CD4-positive, alpha-beta T cell treated with Interleukin-10 for 1 hour (primary cell): ENCODE data around the gene TTLL12.
A peak's percentile ranks its signal among the peaks of the same experiment; 100 is the strongest.

Experiments
- DNase-seq: peaks from one replicate; pipeline ENCODE4 v3.0.0-alpha.2; 2020

Gene TTLL12

GRCh38 chr22:43213051-43213450 is 26.1 kb upstream of the TTLL12 start:
- DNase-seq, result no peak

DNA sequence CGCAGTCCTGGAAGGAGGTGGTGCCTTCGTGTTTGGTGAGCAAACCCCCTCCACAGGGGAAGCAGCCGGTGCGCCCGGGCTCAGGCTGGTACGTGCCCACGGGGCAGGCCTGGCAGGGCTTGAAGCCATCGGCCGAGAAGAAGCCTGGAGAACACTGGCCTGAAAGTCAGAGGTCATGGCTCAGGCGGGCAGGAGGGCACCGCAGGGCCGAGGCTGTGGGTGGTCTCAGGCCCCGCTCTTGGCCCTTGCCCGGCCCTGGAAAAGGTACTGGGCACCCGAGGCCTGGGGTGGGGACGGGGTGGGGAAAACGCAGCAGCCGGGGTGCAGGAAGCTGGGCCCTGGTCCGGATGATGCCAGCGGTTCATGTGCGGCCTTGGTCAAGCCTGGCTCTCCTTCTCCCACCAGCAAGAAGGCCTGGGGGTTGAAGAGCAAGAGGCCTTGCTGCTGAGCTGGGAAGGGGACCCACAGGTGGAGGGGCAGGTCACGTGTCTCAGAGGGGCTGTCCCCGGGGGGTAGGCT is 25.6 kb upstream of the TTLL12 start:
- no peak for DNase-seq

GRCh38 chr22:43211941-43212433 is 25.1 kb upstream of the TTLL12 start:
- DNase-seq, result no peak

GRCh38 chr22:43210631-43211515 is 23.9 kb upstream of the TTLL12 start:
- DNase-seq, result no peak

GRCh38 chr22:43209971-43210370 is 23.0 kb upstream of the TTLL12 start:
- no peak for DNase-seq

DNA sequence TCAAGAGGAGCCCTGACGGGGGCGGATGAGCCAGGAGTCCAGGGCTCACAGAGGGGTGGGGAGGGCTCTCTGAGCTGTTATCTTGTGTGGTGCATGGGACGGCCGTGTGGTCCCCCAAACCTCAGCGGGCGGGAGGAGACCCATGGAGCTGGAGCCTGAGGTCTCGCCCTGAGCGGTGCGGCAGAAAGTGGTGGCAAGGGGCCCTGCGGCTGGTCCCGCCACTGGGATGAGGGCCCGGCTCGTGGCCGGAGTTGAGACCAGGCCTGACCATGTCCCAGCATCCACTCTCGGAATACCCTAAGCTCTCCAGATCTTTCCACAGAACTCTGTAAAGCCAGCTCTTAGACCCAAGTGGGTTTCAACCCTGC is 22.6 kb upstream of the TTLL12 start:
- no peak for DNase-seq

DNA sequence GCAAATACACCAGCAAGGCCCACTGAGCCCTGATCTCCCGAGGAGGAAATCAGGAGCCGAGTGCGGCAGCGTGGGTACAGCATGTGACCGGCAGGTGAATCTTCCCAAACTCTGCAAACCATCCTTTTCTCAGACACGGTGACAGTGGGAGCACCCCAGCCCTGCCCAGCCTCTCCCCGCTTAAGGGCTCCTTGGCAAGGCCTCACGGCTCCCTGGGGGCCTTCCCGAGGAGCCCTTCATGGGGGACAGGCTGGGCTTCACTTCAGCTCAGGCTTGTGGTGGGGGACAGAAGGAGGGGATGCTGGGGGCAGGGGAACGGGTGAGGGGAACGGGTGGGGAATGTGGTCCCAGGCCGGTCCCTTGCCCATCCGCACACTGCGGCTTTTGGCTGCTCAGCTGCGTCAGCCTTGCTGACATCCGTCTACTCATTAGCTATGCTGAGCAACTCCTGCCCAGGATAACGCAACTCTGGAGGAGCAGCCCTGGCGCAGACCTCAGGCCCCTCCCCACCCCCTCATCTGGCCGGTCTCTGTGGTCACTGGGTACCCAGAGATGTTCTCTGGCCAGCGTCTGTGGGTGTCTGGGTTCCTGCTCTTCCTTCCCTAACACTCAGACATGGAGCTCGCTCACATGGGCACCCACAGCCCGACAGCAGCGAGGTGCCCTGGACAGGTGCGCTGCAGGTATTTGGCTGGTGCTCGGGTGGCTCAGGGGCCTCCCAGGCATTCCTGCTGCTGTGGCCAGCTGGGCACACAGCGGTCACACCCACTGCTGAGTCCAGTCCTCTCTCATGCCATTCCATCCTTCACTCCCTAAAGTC is 22.0 kb upstream of the TTLL12 start:
- no peak for DNase-seq

DNA sequence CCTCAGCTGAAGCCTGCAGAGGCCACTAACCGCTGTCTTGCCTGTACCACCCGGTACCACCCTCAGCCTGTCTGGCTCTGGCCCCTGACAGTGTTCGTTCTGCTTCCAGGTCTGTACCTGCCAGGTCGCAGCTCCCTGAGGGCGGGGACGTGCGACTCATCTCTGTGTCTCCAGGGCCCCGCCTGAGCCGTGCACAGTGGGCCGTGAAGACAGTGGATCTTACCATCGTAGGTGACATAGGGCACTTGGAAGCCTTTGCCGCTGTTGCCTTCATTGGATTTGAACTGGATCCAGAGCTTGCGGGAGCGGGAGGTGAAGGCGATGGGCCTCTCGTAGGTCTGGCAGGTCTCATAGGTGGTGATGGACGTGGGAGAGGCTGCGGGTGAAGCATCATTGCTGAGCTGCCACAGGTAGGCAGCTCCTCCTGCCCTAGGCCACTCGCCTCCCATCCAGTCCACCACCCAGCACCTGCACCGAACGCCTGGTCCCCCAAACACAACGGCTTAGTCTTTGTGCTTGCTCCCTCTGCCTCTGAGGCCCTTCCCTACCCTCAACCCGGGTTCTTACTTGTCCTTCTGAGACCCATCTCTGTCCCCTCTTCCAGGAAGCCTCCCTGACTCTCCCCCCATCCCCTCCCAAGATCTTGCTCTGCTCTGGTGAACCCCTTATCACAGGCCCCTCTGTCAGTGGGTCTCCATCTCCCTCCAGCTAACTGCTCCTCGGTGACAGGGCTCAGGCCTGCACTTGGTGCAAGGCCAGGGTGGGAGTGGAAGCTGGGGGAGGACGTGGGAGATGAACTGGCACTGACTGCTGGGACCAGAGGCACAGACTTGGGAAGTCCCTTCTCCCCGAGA is 21.1 kb upstream of the TTLL12 start:
- no peak for DNase-seq

GRCh38 chr22:43207386-43207785 is 20.5 kb upstream of the TTLL12 start:
- no peak for DNase-seq

DNA sequence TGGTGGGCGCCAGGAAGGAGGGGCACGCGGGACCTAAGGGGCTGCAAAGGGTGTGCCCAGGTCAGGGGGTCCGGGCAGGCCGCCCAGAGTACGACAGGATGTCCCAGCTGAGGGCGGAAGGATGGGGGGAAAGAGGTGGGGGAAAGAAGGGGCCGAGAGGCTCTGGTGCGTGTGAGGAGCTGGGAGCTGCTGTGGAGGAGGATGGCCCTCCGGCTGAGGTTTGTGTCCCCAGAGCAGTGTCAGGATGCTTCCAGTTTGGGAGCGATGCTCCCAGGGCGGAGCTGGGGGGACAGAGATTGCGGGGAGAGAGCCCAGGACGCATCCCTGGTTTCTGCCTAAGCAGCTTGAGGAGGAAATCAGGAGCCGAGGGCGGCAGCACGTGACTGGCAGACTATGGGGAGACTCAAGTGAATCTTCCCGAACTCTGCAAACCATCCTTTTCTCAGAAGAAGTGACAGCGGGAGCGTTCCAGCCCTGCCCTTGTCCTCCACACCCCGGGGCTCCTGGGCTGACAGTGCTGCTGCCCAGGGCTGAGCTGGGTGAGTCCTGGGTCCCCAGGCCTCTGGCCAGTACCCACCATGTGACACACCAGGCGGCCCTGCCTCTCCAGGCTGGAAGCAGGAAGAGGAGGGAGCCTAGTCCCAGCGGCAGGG is 19.7 kb upstream of the TTLL12 start:
- no peak for DNase-seq

- DNase-seq, result peak; percentile 55
These were observed 19.0 kb upstream of the TTLL12 start for GRCh38 chr22:43205748-43206508.

DNA sequence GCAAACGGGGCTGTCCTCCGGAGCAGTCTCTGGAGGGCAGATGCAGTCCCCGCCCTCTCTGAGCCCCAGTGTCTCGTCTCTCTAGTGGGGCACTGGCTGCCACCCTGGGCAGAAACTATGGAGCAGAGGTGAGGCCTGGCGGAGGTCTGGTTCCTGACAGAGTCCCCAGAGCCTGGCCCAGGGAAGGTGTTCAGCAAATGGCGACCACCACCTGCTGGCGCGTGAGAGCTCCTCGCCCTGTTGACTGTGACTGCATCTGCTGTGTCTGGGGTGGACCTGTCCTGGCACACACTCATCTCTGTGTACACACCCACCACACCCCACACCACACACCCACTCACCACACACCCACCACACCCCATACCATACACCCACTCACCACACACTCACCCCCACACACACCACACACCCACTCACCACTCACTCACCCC is 18.3 kb upstream of the TTLL12 start:
- DNase-seq, result peak; percentile 44

DNA sequence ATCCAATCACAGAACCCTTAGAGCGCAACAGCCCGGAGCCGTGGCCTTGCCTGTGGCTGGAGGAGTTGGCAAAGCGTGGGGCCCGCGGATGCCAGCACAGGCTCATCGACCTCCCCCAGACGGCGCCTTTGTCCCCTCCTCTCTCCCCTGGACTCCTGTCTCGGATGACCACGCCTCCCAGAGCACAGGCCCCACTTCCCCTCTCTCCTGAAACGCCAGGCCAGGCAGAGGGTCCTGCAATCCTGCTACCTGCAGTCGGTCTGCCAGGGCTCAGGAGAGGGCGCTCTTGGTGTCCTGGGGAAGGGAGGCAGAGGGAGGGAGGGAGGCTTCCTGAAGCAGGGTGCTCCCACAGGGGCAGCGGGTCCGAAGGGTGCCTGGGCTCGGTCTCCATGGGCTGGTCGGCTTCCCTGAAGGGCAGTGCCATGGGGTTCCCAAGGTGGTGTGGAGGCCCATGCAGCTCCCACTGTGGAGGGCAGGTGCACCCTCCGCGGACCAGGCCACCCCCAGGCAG is 16.6 kb upstream of the TTLL12 start:
- DNase-seq, result no peak

DNA sequence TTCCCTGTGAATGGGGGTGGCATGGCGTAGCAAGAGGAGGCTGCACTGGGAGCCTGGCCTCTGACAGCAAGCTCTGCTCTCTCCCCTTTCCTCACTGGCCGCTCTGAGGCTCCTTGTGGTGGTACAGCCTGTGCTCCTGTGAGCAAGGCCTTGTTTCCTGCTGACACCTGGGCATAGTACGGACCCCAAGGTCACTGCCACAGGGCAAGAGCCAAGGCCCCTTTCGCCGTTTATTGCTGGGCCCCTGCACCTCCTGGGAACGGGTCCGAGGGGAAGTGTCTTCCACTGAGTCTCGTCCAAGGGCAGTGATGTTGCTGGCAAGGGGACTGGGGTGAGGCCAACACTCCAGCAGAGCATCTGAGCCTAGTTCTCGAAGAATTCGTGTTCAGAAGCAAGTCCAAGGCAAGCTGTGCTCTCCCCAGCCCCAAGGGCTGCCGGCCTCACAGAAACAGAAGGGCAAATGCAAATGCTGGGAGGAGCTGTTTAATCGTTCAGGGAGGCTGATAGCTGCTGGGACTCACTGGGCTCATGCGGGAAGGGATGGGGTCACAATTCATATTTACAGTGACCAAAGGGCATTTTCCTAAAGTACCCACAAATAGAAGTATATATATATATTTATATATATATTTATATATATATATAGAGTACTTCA is 15.9 kb upstream of the TTLL12 start:
- no peak for DNase-seq

DNA sequence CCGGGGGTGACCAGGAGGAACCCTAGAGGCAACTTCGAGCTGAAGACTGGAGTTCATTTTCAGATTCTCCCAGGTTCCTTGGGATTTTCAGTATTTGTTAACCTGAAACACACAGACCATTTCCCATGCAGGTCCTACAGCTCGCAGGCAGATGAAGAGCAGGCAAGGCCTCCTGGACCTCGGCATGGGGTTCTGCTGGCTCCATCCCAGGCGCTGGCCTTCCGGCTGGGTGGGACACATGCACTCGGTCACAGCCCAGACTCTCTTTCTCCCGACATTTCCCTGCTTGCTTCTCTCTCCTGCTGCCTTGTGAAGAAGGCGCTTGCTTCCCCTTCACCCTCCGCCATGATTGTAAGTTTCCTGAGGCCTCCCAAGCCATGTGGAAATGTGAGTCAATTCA is 15.4 kb upstream of the TTLL12 start:
- DNase-seq, result no peak

- DNase-seq, result no peak
These were observed 14.7 kb upstream of the TTLL12 start for GRCh38 chr22:43201486-43202219.

- DNase-seq, result no peak
These were observed 13.6 kb upstream of the TTLL12 start for GRCh38 chr22:43200555-43200954.

DNA sequence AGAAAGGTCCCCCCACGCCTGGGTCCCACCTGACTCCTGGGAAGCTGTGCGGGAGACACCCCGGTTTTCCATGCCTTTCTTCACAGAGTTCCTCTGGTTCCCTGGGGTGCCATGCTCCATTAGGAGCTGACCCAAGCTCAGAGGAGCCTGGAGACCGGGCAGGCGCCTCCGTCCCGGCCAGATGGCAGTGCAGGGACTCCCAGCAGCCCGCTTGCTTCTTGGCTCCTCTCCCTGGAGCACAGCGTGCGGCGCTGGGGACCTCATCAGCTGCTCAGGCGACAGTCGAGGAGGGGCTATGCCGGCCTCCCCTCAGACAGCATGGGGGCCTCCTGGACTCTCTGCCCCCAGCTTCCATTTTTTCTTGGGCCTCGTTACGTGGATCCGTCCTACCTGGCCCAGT is 13.1 kb upstream of the TTLL12 start:
- no peak for DNase-seq

DNA sequence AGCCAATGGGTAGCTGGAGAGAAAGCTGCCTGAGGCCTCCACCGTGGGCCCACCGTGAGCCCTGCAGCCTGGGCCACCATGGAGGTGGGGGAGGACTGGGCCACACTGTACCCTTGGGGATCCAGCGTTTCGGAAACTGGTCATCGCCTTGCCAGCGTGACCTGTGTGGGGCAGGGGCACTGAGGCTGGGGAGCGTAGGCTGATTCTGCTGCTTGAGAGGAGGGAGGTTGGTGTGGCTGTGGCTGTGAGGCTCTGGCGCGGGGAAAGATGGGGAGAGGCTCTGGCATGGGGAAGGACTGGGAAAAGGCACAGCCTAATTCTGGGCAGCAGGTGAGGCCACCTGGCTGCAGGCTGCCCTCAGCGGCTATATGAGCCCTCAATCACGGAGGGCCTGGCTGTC is 12.6 kb upstream of the TTLL12 start:
- DNase-seq, result no peak

GRCh38 chr22:43198936-43199335 is 12.0 kb upstream of the TTLL12 start:
- DNase-seq, result no peak
